Activated CD8-positive, alpha-beta T cell treated with anti-CD3 and anti-CD28 coated beads for 36 hours (primary cell): ENCODE data around the gene CBX4. TPM values are rescaled to one million over a fixed set of nuclear protein-coding genes. Genes with fewer than 3 reads are reported as not detected.

Experiments used
- ATAC-seq: fragments of 200-7000 bp; cut with Tn5 transposase; one replicate; pipeline ENCODE4 v1.10.0; 2021; ENCODE audit warnings: mild to moderate bottlenecking, moderate library complexity
- CTCF ChIA-PET: fragments of 350-600 bp; sonication (Branson Sonifier 250); formaldehyde crosslinking; loops from one replicate; lab custom pipeline; 2021; ENCODE audit warnings: antibody characterized with exemption; lab: Charles Lee
- POLR2A ChIA-PET: fragments of 350-600 bp; sonication (Branson Sonifier 250); formaldehyde crosslinking; loops from one replicate; lab custom pipeline; 2021; ENCODE audit warnings: antibody characterized with exemption; lab: Charles Lee
- DNase-seq: peaks from one replicate; pipeline ENCODE4 v3.0.0-alpha.2; 2020
- H3K27ac Mint-ChIP-seq: one replicate; pipeline ENCODE4 v1.8.0; 2021; ENCODE audit warnings: mild to moderate bottlenecking, mixed read lengths
- H3K27me3 Mint-ChIP-seq: one replicate; pipeline ENCODE4 v1.8.0; 2021; ENCODE audit warnings: mixed read lengths
- H3K36me3 Mint-ChIP-seq: one replicate; pipeline ENCODE4 v1.8.0; 2021; ENCODE audit warnings: low read depth, mixed read lengths
- H3K4me1 Mint-ChIP-seq: one replicate; pipeline ENCODE4 v1.8.0; 2021; ENCODE audit warnings: low read depth, mixed read lengths
- H3K4me3 Mint-ChIP-seq: one replicate; pipeline ENCODE4 v1.8.0; 2021; ENCODE audit warnings: mild to moderate bottlenecking, moderate library complexity, mixed read lengths
- H3K9me3 Mint-ChIP-seq: one replicate; pipeline ENCODE4 v1.8.0; 2021; ENCODE audit warnings: mixed read lengths
- CTCF ChIP-seq: fragments of 200-600 bp; IDR thresholded peaks from one replicate; pipeline ENCODE4 v1.8.0; 2022; ENCODE audit warnings: antibody characterized with exemption, mild to moderate bottlenecking
- intact Hi-C: fragments of 100-400 bp; cut with micrococcal nuclease; formaldehyde crosslinking; loops from one replicate; pipeline ENCODE4 v1.10.0; 2022
- total RNA-seq, 2 experiments: library from RNA; stranded (reverse); gene quantifications; one replicate each; pipeline ENCODE4 v1.2.3, GENCODE V29; 2021

The CBX4 gene
- total RNA-seq, 2 experiments from 2014 or later: 23.9 to 28.0 TPM

GRCh38 chr17:79835470-79835899 is 3.8 kb downstream of the CBX4 start:
- H3K27ac Mint-ChIP-seq: no peak overlapping the region
- intact Hi-C loops: loop anchor here (5.0 kb wide), 1 partner anchor 38 kb away; the partner anchor contains the start of gene CBX8

GRCh38 chr17:79834565-79835469 is 4.4 kb downstream of the CBX4 start:
- ChIA-PET CTCF (interaction anchor here (0.6 to 4.0 kb wide), 16 partner anchors 9 to 136 kb away, joined by 3 to 56 read pairs (median 6); no protein-coding TSS in a partner anchor), POLR2A (interaction anchor here (0.6 to 1.3 kb wide), 4 partner anchors 15 to 28 kb away, joined by 3 to 4 read pairs (median 3); no protein-coding TSS in a partner anchor)
- DNase-seq (peak; percentile 67), ATAC-seq (no peak)
- TF ChIP-seq CTCF: peak; percentile 90
- intact Hi-C loops: loop anchor here (5.0 kb wide), 1 partner anchor 38 kb away; the partner anchor contains the start of gene CBX8
- peaks cover under 1% of the 10 kb centered on the region for H3K27me3 Mint-ChIP-seq
- H3K27ac Mint-ChIP-seq: no peak overlapping the region
- no peaks in the 10 kb centered on the region for H3K9me3 Mint-ChIP-seq
- H3K36me3 Mint-ChIP-seq: peaks cover 18% of the 10 kb centered on the region
- peaks cover 29% of the 10 kb centered on the region for H3K4me1 Mint-ChIP-seq
- H3K4me3 Mint-ChIP-seq: no peak overlapping the region

More at GRCh38 chr17:79835470-79835899, 3.8 kb downstream of the CBX4 start:
- no peak for TF ChIP-seq CTCF
- Mint-ChIP-seq H3K36me3 (peaks cover 18% of the 10 kb centered on the region), H3K4me1 (peaks cover 34% of the 10 kb centered on the region), H3K27me3 (peaks cover 6% of the 10 kb centered on the region), H3K9me3 (no peaks in the 10 kb centered on the region), H3K4me3 (no peak overlapping the region)
- DNase-seq: no peak
- ChIA-PET CTCF (interaction anchor here (0.6 to 4.0 kb wide), 14 partner anchors 9 to 90 kb away, joined by 3 to 56 read pairs (median 7); partner anchors contain the start of gene CBX8), POLR2A (interaction anchor here (1.0 to 1.3 kb wide), 3 partner anchors 15 to 25 kb away, joined by 3 to 4 read pairs (median 3); no protein-coding TSS in a partner anchor)
- no peak for ATAC-seq

- no peak for DNase-seq
- Mint-ChIP-seq H3K27me3 (no peaks in the 10 kb centered on the region), H3K4me1 (peaks cover 28% of the 10 kb centered on the region), H3K27ac (no peak overlapping the region), H3K9me3 (no peaks in the 10 kb centered on the region), H3K36me3 (peaks cover 18% of the 10 kb centered on the region), H3K4me3 (no peak overlapping the region)
- ChIA-PET POLR2A (interaction anchor here (0.6 to 1.2 kb wide), 2 partner anchors 20 to 27 kb away, joined by 3 to 6 read pairs; no protein-coding TSS in a partner anchor), CTCF (interaction anchor here (0.6 to 4.0 kb wide), 9 partner anchors 8 to 137 kb away, joined by 3 to 56 read pairs (median 4); no protein-coding TSS in a partner anchor)
- no peak for TF ChIP-seq CTCF
- ATAC-seq: no peak
- intact Hi-C loops: no loop called here
Measured at GRCh38 chr17:79833744-79834564, 5.3 kb downstream of the CBX4 start.

GRCh38 chr17:79833110-79833450 is 6.2 kb downstream of the CBX4 start:
- no peaks in the 10 kb centered on the region for H3K27me3 Mint-ChIP-seq
- POLR2A ChIA-PET: interaction anchor here (1.2 kb wide), 1 partner anchor 19 kb away, joined by 6 read pairs; no protein-coding TSS in a partner anchor
- no peak for ATAC-seq
- DNase-seq: no peak
- peaks cover 15% of the 10 kb centered on the region for H3K36me3 Mint-ChIP-seq
- no peak for TF ChIP-seq CTCF
- intact Hi-C loops: no loop called here
- H3K9me3 Mint-ChIP-seq: no peaks in the 10 kb centered on the region
- peaks cover 28% of the 10 kb centered on the region for H3K4me1 Mint-ChIP-seq
- H3K27ac Mint-ChIP-seq: no peak overlapping the region
- CTCF ChIA-PET: interaction anchor here (0.7 to 1.6 kb wide), 5 partner anchors 9 to 91 kb away, joined by 3 to 4 read pairs (median 3); no protein-coding TSS in a partner anchor
- H3K4me3 Mint-ChIP-seq: no peak overlapping the region
